ENCODE data around the gene ADGRE1.

GRCh38 chr19:6875218-6875617 is 12.2 kb upstream of the ADGRE1 start:
- no peak for TF ChIP-seq EZH2phosphoT487 (IDR thresholded peaks at IDR 0.05; ENCODE audit: insufficient read depth, low read depth)
- no peak for TF ChIP-seq EZH2 (IDR thresholded peaks at IDR 0.05; ENCODE audit: insufficient read depth, poor library complexity, severe bottlenecking)

Measured in GM23248 (cell line).